Measurements from ENCODE around the gene DNALI1.

Gene DNALI1

DNA sequence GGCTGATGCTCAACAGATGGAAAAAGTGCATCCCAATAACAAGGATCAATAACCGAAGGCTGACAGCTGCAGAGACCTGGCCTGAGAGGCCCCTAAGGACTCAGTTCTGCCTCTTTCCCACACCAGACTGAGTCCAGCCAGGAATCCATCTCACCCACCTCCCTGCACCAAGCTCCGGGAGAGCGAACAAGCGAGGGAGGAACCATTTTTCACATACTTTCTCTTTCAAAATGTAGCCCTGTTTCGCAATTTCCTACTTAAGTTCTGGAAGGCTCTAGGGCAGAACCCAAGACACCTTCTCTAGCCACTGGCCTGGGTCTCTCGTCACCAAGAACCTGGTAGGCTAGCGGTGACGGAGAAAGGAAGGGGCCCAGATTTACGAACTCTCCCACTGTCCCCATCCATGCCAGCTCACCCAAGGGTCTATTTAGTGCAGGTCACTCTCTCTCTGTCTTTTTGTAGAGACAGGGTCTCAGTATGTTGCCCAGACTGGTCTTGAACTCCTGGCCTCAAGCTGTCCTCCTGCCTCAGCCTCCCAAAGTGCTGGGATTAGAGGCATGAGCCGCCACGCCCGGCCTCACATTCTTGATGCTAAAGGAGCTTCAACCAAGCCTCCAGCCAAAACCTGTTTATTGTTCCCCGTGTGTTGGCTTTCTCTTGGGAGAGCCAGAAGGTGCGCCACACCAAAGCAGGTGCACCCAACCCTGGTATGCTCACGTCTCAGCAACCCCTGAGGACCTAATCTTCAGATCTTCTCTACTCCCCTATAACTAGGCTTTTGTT is 49.9 kb downstream of the DNALI1 start (continued):
- TF ChIP-seq ZNF174 (tag by site-specific recombination; IDR thresholded peaks at IDR 0.05): no peak
- TF ChIP-seq ZNF571 (tag by site-specific recombination; IDR thresholded peaks at IDR 0.05): no peak
- no peak for TF ChIP-seq KLF10 (tag by site-specific recombination; IDR thresholded peaks at IDR 0.05)
- no peak for TF ChIP-seq ZNF555 (tag by site-specific recombination; conservative IDR thresholded peaks at IDR 0.05)

DNA sequence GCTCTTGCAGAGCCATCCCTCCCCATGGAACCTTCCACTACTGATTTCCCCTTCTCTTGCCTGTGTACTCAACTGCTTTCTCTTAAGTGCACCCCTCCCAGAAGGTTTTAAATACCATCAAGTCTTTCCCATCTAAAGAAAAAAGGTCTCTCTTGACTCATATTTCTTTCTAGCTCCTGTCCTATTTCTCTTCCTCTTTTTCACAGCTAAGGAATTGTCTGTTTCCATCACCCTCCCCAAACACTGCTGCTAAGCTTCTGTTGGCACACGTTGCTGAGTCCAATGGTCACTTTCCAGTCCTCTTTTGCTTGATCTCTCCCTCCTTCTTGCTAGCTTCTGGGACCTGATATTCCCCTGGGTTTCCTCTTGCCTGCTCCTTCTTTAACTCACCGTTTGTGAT is 52.3 kb downstream of the DNALI1 start:
- TF ChIP-seq ZBTB26 (tag by site-specific recombination; optimal IDR thresholded peaks at IDR 0.05) (no peak), ZNF391 (tag by site-specific recombination; IDR thresholded peaks at IDR 0.05; ENCODE audit: borderline replicate concordance, low read depth) (no peak), ZNF837 (tag by site-specific recombination; IDR thresholded peaks at IDR 0.05) (no peak), ZNF121 (tag by site-specific recombination; IDR thresholded peaks at IDR 0.05) (no peak), ZNF423 (tag by site-specific recombination; IDR thresholded peaks at IDR 0.05) (no peak), ZNF521 (tag by site-specific recombination; IDR thresholded peaks at IDR 0.05) (no peak), ZNF768 (tag by site-specific recombination; IDR thresholded peaks at IDR 0.05) (no peak), EGR2 (tag by site-specific recombination; IDR thresholded peaks at IDR 0.05; ENCODE audit: low read depth) (no peak), ZFP37 (tag by site-specific recombination; IDR thresholded peaks at IDR 0.05) (no peak), ZNF114 (tag by site-specific recombination; IDR thresholded peaks at IDR 0.05) (no peak), ZNF670 (tag by site-specific recombination; IDR thresholded peaks at IDR 0.05; ENCODE audit: low read depth) (no peak)
- TF ChIP-seq, protein P1, sequence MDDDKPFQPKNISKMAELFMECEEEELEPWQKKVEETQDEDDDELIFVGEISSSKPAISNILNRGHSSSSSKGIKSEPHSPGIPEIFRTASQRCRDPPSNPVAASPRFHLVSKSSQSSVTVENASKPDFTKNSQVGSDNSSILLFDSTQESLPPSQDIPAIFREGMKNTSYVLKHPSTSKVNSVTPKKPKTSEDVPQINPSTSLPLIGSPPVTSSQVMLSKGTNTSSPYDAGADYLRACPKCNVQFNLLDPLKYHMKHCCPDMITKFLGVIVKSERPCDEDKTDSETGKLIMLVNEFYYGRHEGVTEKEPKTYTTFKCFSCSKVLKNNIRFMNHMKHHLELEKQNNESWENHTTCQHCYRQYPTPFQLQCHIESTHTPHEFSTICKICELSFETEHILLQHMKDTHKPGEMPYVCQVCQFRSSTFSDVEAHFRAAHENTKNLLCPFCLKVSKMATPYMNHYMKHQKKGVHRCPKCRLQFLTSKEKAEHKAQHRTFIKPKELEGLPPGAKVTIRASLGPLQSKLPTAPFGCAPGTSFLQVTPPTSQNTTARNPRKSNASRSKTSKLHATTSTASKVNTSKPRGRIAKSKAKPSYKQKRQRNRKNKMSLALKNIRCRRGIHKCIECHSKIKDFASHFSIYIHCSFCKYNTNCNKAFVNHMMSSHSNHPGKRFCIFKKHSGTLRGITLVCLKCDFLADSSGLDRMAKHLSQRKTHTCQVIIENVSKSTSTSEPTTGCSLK (tag by site-specific recombination; IDR thresholded peaks at IDR 0.05): no peak
- TF ChIP-seq, protein P2, sequence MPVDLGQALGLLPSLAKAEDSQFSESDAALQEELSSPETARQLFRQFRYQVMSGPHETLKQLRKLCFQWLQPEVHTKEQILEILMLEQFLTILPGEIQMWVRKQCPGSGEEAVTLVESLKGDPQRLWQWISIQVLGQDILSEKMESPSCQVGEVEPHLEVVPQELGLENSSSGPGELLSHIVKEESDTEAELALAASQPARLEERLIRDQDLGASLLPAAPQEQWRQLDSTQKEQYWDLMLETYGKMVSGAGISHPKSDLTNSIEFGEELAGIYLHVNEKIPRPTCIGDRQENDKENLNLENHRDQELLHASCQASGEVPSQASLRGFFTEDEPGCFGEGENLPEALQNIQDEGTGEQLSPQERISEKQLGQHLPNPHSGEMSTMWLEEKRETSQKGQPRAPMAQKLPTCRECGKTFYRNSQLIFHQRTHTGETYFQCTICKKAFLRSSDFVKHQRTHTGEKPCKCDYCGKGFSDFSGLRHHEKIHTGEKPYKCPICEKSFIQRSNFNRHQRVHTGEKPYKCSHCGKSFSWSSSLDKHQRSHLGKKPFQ (tag by site-specific recombination; IDR thresholded peaks at IDR 0.05): no peak
- TF ChIP-seq, protein P3, sequence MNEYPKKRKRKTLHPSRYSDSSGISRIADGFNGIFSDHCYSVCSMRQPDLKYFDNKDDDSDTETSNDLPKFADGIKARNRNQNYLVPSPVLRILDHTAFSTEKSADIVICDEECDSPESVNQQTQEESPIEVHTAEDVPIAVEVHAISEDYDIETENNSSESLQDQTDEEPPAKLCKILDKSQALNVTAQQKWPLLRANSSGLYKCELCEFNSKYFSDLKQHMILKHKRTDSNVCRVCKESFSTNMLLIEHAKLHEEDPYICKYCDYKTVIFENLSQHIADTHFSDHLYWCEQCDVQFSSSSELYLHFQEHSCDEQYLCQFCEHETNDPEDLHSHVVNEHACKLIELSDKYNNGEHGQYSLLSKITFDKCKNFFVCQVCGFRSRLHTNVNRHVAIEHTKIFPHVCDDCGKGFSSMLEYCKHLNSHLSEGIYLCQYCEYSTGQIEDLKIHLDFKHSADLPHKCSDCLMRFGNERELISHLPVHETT (tag by site-specific recombination; IDR thresholded peaks at IDR 0.05): no peak
- POLR2A ChIA-PET: no interaction called here
- CTCF ChIA-PET: interaction anchor here (0.5 to 1.1 kb wide), 3 partner anchors 29 to 154 kb away, joined by 3 read pairs; no protein-coding TSS in a partner anchor
- Histone ChIP-seq H3K27ac (ENCODE audit: extremely low read depth, low read depth, low read length) (no peak overlapping the region), H3K9me3 (ENCODE audit: control insufficient read depth, insufficient read depth, low read depth, low read length) (no peaks in the 10 kb centered on the region), H3K4me1 (ENCODE audit: control insufficient read depth, insufficient read depth, low read length) (no peaks in the 10 kb centered on the region), H3K36me3 (ENCODE audit: control insufficient read depth in 2 of 2, insufficient read depth in 1 of 2, low read length in 2 of 2) (no peaks in the 10 kb centered on the region), H3K4me3 (ENCODE audit: low read depth, low read length) (no peak overlapping the region)

Data from HEK293 (cell line).